K562 (cell line): ENCODE results near the gene TXNRD1. TPM values are rescaled to one million over a fixed set of nuclear protein-coding genes. Genes with fewer than 3 reads are reported as not detected.

Source experiments
- ATAC-seq: fragments of 200-7000 bp; cut with Tn5 transposase; 3 replicates; pipeline ENCODE4 v1.9.1; 2020; ENCODE audit warnings: moderate library complexity
- BruUV-seq: library from RNA; stranded (reverse); fragments of 400-500 nt; replicated peaks from 2 replicates; lab custom pipeline; 2021; lab: Mats Ljungman, UMichigan
- CTCF ChIA-PET: fragments of 300-600 bp; formaldehyde crosslinking; extraction: SDS; loops from one replicate; lab custom pipeline; 2021; ENCODE audit warnings: low intra/inter-chr PET ratio; lab: Yijun Ruan, JAX
- POLR2A ChIA-PET: fragments of 300-600, 350-650 bp; sonication (Branson Sonifier 250); formaldehyde crosslinking; extraction: SDS; loops from one replicate; lab custom pipeline; 2021; ENCODE audit warnings: antibody characterized with exemption, inconsistent platforms; lab: Yijun Ruan, JAX
- DNase-seq, 4 experiments: peaks; one replicate each; pipeline versions ENCODE4 v3.0.0 to v3.0.0-alpha.2; 2011 to 2018; ENCODE audit warnings: low spot score in 3 of 4, mixed read lengths in 3 of 4; ENCODE audit errors: extremely low read depth in 1 of 4
- FAIRE-seq: peaks from 2 replicates; lab custom pipeline; 2011; peaks lifted over from hg19 to GRCh38; lab: Jason Lieb, UNC
- H2AFZ ChIP-seq: 2 replicates; pipeline ENCODE4 v1.6.0; 2011; ENCODE audit warnings: low read depth, low read length, control low read depth, inconsistent platforms
- H3K27ac ChIP-seq: fragments of 200-600 bp; 3 replicates; pipeline ENCODE4 v1.8.0; 2011; ENCODE audit warnings: low read depth, mild to moderate bottlenecking, control low read depth, inconsistent platforms, low read length, moderate library complexity, mixed read lengths; ENCODE audit errors: extremely low read depth
- H3K27me3 ChIP-seq, 2 experiments: fragments of 300-600 bp in 1 of 2; 2 replicates in 1 of 2; 3 replicates in 1 of 2; pipeline versions ENCODE4 v1.6.0 to v1.8.0; 2011; ENCODE audit warnings: inconsistent platforms in 2 of 2, low read length in 2 of 2, mild to moderate bottlenecking in 1 of 2, mixed read lengths in 1 of 2, moderate library complexity in 1 of 2; ENCODE audit not compliant: control insufficient read depth in 2 of 2, insufficient read depth in 2 of 2
- H3K36me3 ChIP-seq: fragments of 300-600 bp; 3 replicates; pipeline ENCODE4 v1.8.0; 2011; ENCODE audit warnings: mild to moderate bottlenecking, low read length, inconsistent platforms; ENCODE audit not compliant: control insufficient read depth, insufficient read depth
- H3K4me1 ChIP-seq, 2 experiments: fragments of 200-600 bp in 1 of 2; replicated peaks in 1 of 2; 2 replicates in 1 of 2; 3 replicates in 1 of 2; pipeline versions ENCODE4 v1.5.1 to v1.8.0; 2011; ENCODE audit warnings: inconsistent platforms in 2 of 2, low read length in 2 of 2, mild to moderate bottlenecking in 1 of 2, mixed read lengths in 1 of 2, moderate library complexity in 1 of 2; ENCODE audit not compliant: control insufficient read depth in 2 of 2, insufficient read depth in 2 of 2
- H3K4me2 ChIP-seq: 2 replicates; pipeline ENCODE4 v1.6.1; 2011; ENCODE audit warnings: low read length, control low read depth, inconsistent platforms, mixed read lengths; ENCODE audit not compliant: insufficient read depth
- H3K4me3 ChIP-seq: fragments of 200-600 bp; sonication (generic), shearing (Covaris generic); 2 replicates; pipeline ENCODE4 v1.5.1; 2016; ENCODE audit warnings: control low read depth, inconsistent platforms
- H3K79me2 ChIP-seq: fragments of 200-600 bp; 3 replicates; pipeline ENCODE4 v1.8.0; 2011; ENCODE audit warnings: low read length, inconsistent platforms; ENCODE audit not compliant: control insufficient read depth, insufficient read depth
- H3K9ac ChIP-seq, 2 experiments: 2 replicates each; pipeline versions ENCODE4 v1.6.0 to v1.6.1; 2011; ENCODE audit warnings: low read depth in 2 of 2, low read length in 2 of 2, control low read depth in 1 of 2, inconsistent platforms in 1 of 2, mild to moderate bottlenecking in 1 of 2, mixed read lengths in 1 of 2; ENCODE audit not compliant: insufficient read depth in 1 of 2
- H3K9me1 ChIP-seq: one replicate; pipeline ENCODE4 v1.6.0; 2011; ENCODE audit warnings: inconsistent platforms, mild to moderate bottlenecking, low read length, moderate library complexity; ENCODE audit not compliant: control insufficient read depth, insufficient read depth
- H3K9me3 ChIP-seq: replicated peaks from 2 replicates; pipeline ENCODE4 v1.5.1; 2011; ENCODE audit warnings: low read depth, low read length, inconsistent platforms; ENCODE audit not compliant: control insufficient read depth, insufficient read depth
- H4K20me1 ChIP-seq: replicated peaks from 2 replicates; pipeline ENCODE4 v1.6.1; 2011; ENCODE audit warnings: low read length, inconsistent platforms, mixed read lengths; ENCODE audit not compliant: control insufficient read depth, insufficient read depth
- ATF3 ChIP-seq, 2 experiments: fragments of 450-650 bp in 1 of 2; sonication (generic) in 1 of 2; formaldehyde crosslinking in 1 of 2; IDR thresholded peaks in 1 of 2; conservative IDR thresholded peaks in 1 of 2; 2 replicates each; pipeline versions ENCODE4 v1.6.1 to v1.8.1; 2016 to 2023; ENCODE audit warnings: mild to moderate bottlenecking in 2 of 2, moderate library complexity in 2 of 2, inconsistent platforms in 1 of 2, missing genetic modification reagents in 1 of 2
- BCLAF1 ChIP-seq, 2 experiments: fragments of 450-650 bp in 1 of 2; IDR thresholded peaks; 2 replicates each; pipeline ENCODE4 v1.6.1; 2011 to 2017; ENCODE audit warnings: low read depth in 2 of 2, antibody characterized with exemption in 1 of 2, borderline replicate concordance in 1 of 2, low read length in 1 of 2, mild to moderate bottlenecking in 1 of 2, mixed read lengths in 1 of 2; ENCODE audit not compliant: control insufficient read depth in 1 of 2
- BRD4 ChIP-seq: fragments of 200-600 bp; sonication (generic); IDR thresholded peaks from 2 replicates; pipeline ENCODE4 v1.6.1; 2017; ENCODE audit warnings: inconsistent platforms
- FOSL1 ChIP-seq: fragments of 200-800 bp; sonication (Bioruptor generic); conservative IDR thresholded peaks from 2 replicates; pipeline ENCODE4 v1.6.1; 2016; ENCODE audit warnings: missing genetic modification characterization, missing compliant biosample characterization
- HDAC1 ChIP-seq, 2 experiments: fragments of 450-650 bp; IDR thresholded peaks; 2 replicates each; pipeline ENCODE4 v1.6.1; 2016 to 2017; ENCODE audit warnings: inconsistent platforms in 1 of 2, mild to moderate bottlenecking in 1 of 2, moderate library complexity in 1 of 2
- JUND ChIP-seq, 2 experiments: IDR thresholded peaks; 2 replicates in 1 of 2; 3 replicates in 1 of 2; pipeline ENCODE4 v1.6.1; 2011; ENCODE audit warnings: borderline replicate concordance in 2 of 2, low read depth in 2 of 2, low read length in 2 of 2, improper control_type of control experiment in 1 of 2, missing biosample characterization in 1 of 2, missing genetic modification characterization in 1 of 2, missing genetic modification reagents in 1 of 2
- YY1 ChIP-seq, 3 experiments: IDR thresholded peaks; 2 replicates each; pipeline ENCODE4 v1.6.1; 2011; ENCODE audit warnings: low read length in 2 of 3, mild to moderate bottlenecking in 2 of 3, moderate library complexity in 2 of 3, borderline replicate concordance in 1 of 3, control low read depth in 1 of 3, low read depth in 1 of 3; ENCODE audit not compliant: insufficient read depth in 3 of 3, insufficient replicate concordance in 2 of 3, control insufficient read depth in 1 of 3, insufficient read length in 1 of 3; ENCODE audit errors: extremely low read depth in 1 of 3
- ZNF232 ChIP-seq: sonication (generic); formaldehyde crosslinking; IDR thresholded peaks from 2 replicates; pipeline ENCODE4 v1.8.0; 2022; ENCODE audit warnings: mild to moderate bottlenecking, missing genetic modification reagents
- ZNF280A ChIP-seq: fragments of 450-650 bp; IDR thresholded peaks from 2 replicates; pipeline ENCODE4 v1.6.1; 2018; ENCODE audit warnings: mild to moderate bottlenecking, low read depth; ENCODE audit not compliant: partially characterized antibody
- ZSCAN32 ChIP-seq: fragments of 450-650 bp; formaldehyde crosslinking; IDR thresholded peaks from 2 replicates; pipeline ENCODE4 v1.4.0; 2020; ENCODE audit warnings: mild to moderate bottlenecking, moderate library complexity
- WGBS: fragments of 100-300 bp; shearing (Covaris generic); methylation state at CpG from one replicate; pipeline ENCODE4 v1.1.6; 2016; ENCODE audit warnings: low coverage, mixed read lengths; ENCODE audit not compliant: insufficient coverage; ENCODE audit errors: missing lambda C conversion rate; 5-methylcytosine and 5-hydroxymethylcytosine counted together
- in situ Hi-C: fragments of 300-500 bp; cut with MboI; formaldehyde crosslinking; loops from 4 replicates; pipeline ENCODE4 v1.15.0; 2018; ENCODE audit warnings: inconsistent platforms, mixed read lengths
- intact Hi-C: fragments of 100-400 bp; cut with micrococcal nuclease; formaldehyde crosslinking; loops from 2 replicates; pipeline ENCODE4 v1.14.2; 2022
- polyA plus RNA-seq, 8 experiments: library from polyadenylated mRNA; depleted of rRNA in 4 of 8; stranded (reverse) in 5 of 8; unstranded in 3 of 8; fragments of >200 nt; fragmentation: Nextera tagmentation in 2 of 8; fragmentation: Illumina TruSeq in 1 of 8; extraction: Ambion mirVana in 2 of 8; extraction: Trizol in 1 of 8; gene quantifications; 2 replicates each; pipeline versions ENCODE4 v1.2.1 to v1.2.3, GENCODE V29; 2011 to 2014; ENCODE audit warnings: inconsistent platforms in 1 of 8, missing spikeins in 1 of 8
- total RNA-seq, 7 experiments: library from RNA; depleted of rRNA in 6 of 7; stranded (reverse); fragments of >200 nt in 6 of 7; fragmentation: Illumina TruSeq in 2 of 7; extraction: Trizol in 2 of 7; gene quantifications; 2 replicates each; pipeline versions ENCODE4 v1.2.1 to v1.2.3, GENCODE V29; 2011 to 2021; ENCODE audit warnings: low replicate concordance in 1 of 7

TXNRD1 gene
- total and polyA plus RNA-seq, 9 of the 15 experiments (the other 6 are each of a cell fraction or from before 2014, with no cell fraction given): 107 to 189 (median 146) TPM

GRCh38 chr12:104258476-104259067, 43.0 kb downstream of the TXNRD1 start:
- Histone ChIP-seq H3K9ac (no peak overlapping the region), H4K20me1 (no peaks in the 10 kb centered on the region), H3K9me1 (no peaks in the 10 kb centered on the region), H2AFZ (no peak overlapping the region), H3K27ac (no peak overlapping the region), H3K36me3 (no peaks in the 10 kb centered on the region), H3K79me2 (no peaks in the 10 kb centered on the region), H3K4me3 (no peak overlapping the region), H3K27me3 (no peaks in the 10 kb centered on the region), H3K4me2 (no peak overlapping the region), H3K9me3 (no peaks in the 10 kb centered on the region), H3K4me1 (no peaks in the 10 kb centered on the region; a peak in 1 of 5 replicates)
- FAIRE-seq: no peak
- DNase-seq: no peak
- ATAC-seq: no peak; the same call in 2 of the 3 replicates
- intact Hi-C loops (no loop called here), in situ Hi-C loops (no loop called here)
- ChIA-PET CTCF (no interaction called here), POLR2A (interaction anchor here (0.6 to 1.4 kb wide), 4 partner anchors 8 to 317 kb away, joined by 3 to 6 read pairs (median 4); no protein-coding TSS in a partner anchor)
- TF ChIP-seq FOSL1 (0 out of 2 replicates have a peak, but pooled peaks have one; percentile 26), JUND (IDR thresholded peaks at IDR 0.05; ENCODE audit: borderline replicate concordance, low read depth, low read length) (peak; percentile 24; the same call in 1 of the 2 replicates), JUND (tag; IDR thresholded peaks at IDR 0.05; ENCODE audit: borderline replicate concordance, low read depth, low read length) (no peak), BRD4 (no peak), ATF3 (IDR thresholded peaks at IDR 0.05) (0 out of 2 replicates have a peak, but pooled peaks have one; percentile 18), ATF3 (CRISPR knock-in tag; conservative IDR thresholded peaks at IDR 0.05) (no peak), BCLAF1 (IDR thresholded peaks at IDR 0.05; ENCODE audit: borderline replicate concordance in 1 of 2, control insufficient read depth in 1 of 2, low read depth in 2 of 2, low read length in 1 of 2) (no peak), ZSCAN32 (CRISPR knock-in tag) (no peak), HDAC1 (IDR thresholded peaks at IDR 0.05) (0 out of 4 replicates have a peak, but pooled peaks of 1 of the 2 experiments have one; percentile 33), ZNF280A (no peak), YY1 (IDR thresholded peaks at IDR 0.05; ENCODE audit: borderline replicate concordance in 1 of 3, control insufficient read depth in 1 of 3, extremely low read depth in 1 of 3, insufficient read depth in 3 of 3, insufficient read length in 1 of 3, insufficient replicate concordance in 2 of 3, low read depth in 1 of 3, low read length in 2 of 3) (no peak), ZNF232 (CRISPR knock-in tag) (no peak)
- BruUV-seq: no TSS peak
- 45% methylated on average over 2 of the region's 2 CpGs for WGBS
